ENCODE data around the gene CREB5.

The CREB5 gene

GRCh38 chr7:28847681-28848080 lies 435.4 kb downstream of the CREB5 start:
- no peaks in the 10 kb centered on the region for H3K9me3 ChIP-seq (ENCODE audit: severe bottlenecking)
- no peaks in the 10 kb centered on the region for H3K36me3 ChIP-seq (ENCODE audit: low read depth)
- DNase-seq (ENCODE audit: low spot score) (no peak), ATAC-seq (ENCODE audit: low read depth) (no peak)
- no peak overlapping the region for H3K27ac ChIP-seq (ENCODE audit: poor library complexity, severe bottlenecking)
- H3K4me1 ChIP-seq (ENCODE audit: insufficient read depth, poor library complexity, severe bottlenecking): no peaks in the 10 kb centered on the region
- TF ChIP-seq CTCF (IDR thresholded peaks at IDR 0.05; ENCODE audit: poor library complexity, severe bottlenecking): no peak
- no peak overlapping the region for H3K4me3 ChIP-seq (ENCODE audit: severe bottlenecking)
- no peaks in the 10 kb centered on the region for H3K27me3 ChIP-seq (ENCODE audit: insufficient read depth, poor library complexity, severe bottlenecking)

- Histone ChIP-seq H3K4me1 (ENCODE audit: insufficient read depth, poor library complexity, severe bottlenecking) (no peaks in the 10 kb centered on the region), H3K36me3 (ENCODE audit: low read depth) (no peaks in the 10 kb centered on the region), H3K27ac (ENCODE audit: poor library complexity, severe bottlenecking) (no peak overlapping the region), H3K27me3 (ENCODE audit: insufficient read depth, poor library complexity, severe bottlenecking) (no peaks in the 10 kb centered on the region), H3K9me3 (ENCODE audit: severe bottlenecking) (no peaks in the 10 kb centered on the region), H3K4me3 (ENCODE audit: severe bottlenecking) (no peak overlapping the region)
- no peak for ATAC-seq (ENCODE audit: low read depth)
- no peak for DNase-seq (ENCODE audit: low spot score)
- no peak for TF ChIP-seq CTCF (IDR thresholded peaks at IDR 0.05; ENCODE audit: poor library complexity, severe bottlenecking)
Measured at GRCh38 chr7:28848906-28849305, 436.6 kb downstream of the CREB5 start.

GRCh38 chr7:28850699-28851098 lies 438.4 kb downstream of the CREB5 start:
- Histone ChIP-seq H3K27me3 (ENCODE audit: insufficient read depth, poor library complexity, severe bottlenecking) (no peaks in the 10 kb centered on the region), H3K36me3 (ENCODE audit: low read depth) (no peaks in the 10 kb centered on the region), H3K4me3 (ENCODE audit: severe bottlenecking) (no peak overlapping the region), H3K4me1 (ENCODE audit: insufficient read depth, poor library complexity, severe bottlenecking) (peaks cover 6% of the 10 kb centered on the region), H3K27ac (ENCODE audit: poor library complexity, severe bottlenecking) (no peak overlapping the region), H3K9me3 (ENCODE audit: severe bottlenecking) (no peaks in the 10 kb centered on the region)
- TF ChIP-seq CTCF (IDR thresholded peaks at IDR 0.05; ENCODE audit: poor library complexity, severe bottlenecking): no peak
- DNase-seq (ENCODE audit: low spot score) (no peak), ATAC-seq (ENCODE audit: low read depth) (no peak)

GRCh38 chr7:28853150-28853549 lies 440.8 kb downstream of the CREB5 start:
- no peak for ATAC-seq (ENCODE audit: low read depth)
- H3K4me3 ChIP-seq (ENCODE audit: severe bottlenecking): no peak overlapping the region
- TF ChIP-seq CTCF (IDR thresholded peaks at IDR 0.05; ENCODE audit: poor library complexity, severe bottlenecking): no peak
- no peak for DNase-seq (ENCODE audit: low spot score)
- H3K36me3 ChIP-seq (ENCODE audit: low read depth): no peaks in the 10 kb centered on the region
- H3K9me3 ChIP-seq (ENCODE audit: severe bottlenecking): no peaks in the 10 kb centered on the region
- H3K27me3 ChIP-seq (ENCODE audit: insufficient read depth, poor library complexity, severe bottlenecking): no peaks in the 10 kb centered on the region
- no peak overlapping the region for H3K27ac ChIP-seq (ENCODE audit: poor library complexity, severe bottlenecking)
- H3K4me1 ChIP-seq (ENCODE audit: insufficient read depth, poor library complexity, severe bottlenecking): peaks cover 17% of the 10 kb centered on the region

- TF ChIP-seq CTCF (IDR thresholded peaks at IDR 0.05; ENCODE audit: poor library complexity, severe bottlenecking): peak; percentile 89
- Histone ChIP-seq H3K27me3 (ENCODE audit: insufficient read depth, poor library complexity, severe bottlenecking) (no peaks in the 10 kb centered on the region), H3K36me3 (ENCODE audit: low read depth) (no peaks in the 10 kb centered on the region), H3K4me1 (ENCODE audit: insufficient read depth, poor library complexity, severe bottlenecking) (peaks cover 21% of the 10 kb centered on the region), H3K9me3 (ENCODE audit: severe bottlenecking) (no peaks in the 10 kb centered on the region), H3K4me3 (ENCODE audit: severe bottlenecking) (peak overlapping the region; percentile 25), H3K27ac (ENCODE audit: poor library complexity, severe bottlenecking) (no peak overlapping the region)
- ATAC-seq (ENCODE audit: low read depth): peak; percentile 68
- peak; percentile 62 for DNase-seq (ENCODE audit: low spot score)
Measured at GRCh38 chr7:28853834-28854749, 441.8 kb downstream of the CREB5 start.

Measured in RWPE2 (cell line).